DMS114 treated with DMSO at 0.1 percent for 48 hours (cell line): ENCODE data around the gene MYO1H.
"Not testable (repeated sequence)": the region's sequence is repeated elsewhere in the genome, so short reads cannot be mapped to it uniquely, and the experiment has no call there.

ENCODE experiments used
- DNase-seq: peaks from one replicate; lab custom pipeline; 2025; ENCODE audit not compliant: unreplicated experiment; lab: John Stamatoyannopoulos, UW

Gene MYO1H

GRCh38 chr12:109469517-109469916 is 121.8 kb downstream of the MYO1H start:
- DNase-seq = no peak

- DNase-seq = no peak
These were observed 125.3 kb downstream of the MYO1H start for GRCh38 chr12:109473006-109473405.

- not testable (repeated sequence) for DNase-seq
These were observed 126.0 kb downstream of the MYO1H start for GRCh38 chr12:109473526-109474270.

GRCh38 chr12:109475121-109475520 is 127.4 kb downstream of the MYO1H start:
- no peak for DNase-seq

GRCh38 chr12:109475993-109476806 is 128.5 kb downstream of the MYO1H start:
- no peak for DNase-seq

- no peak for DNase-seq
These were observed 129.1 kb downstream of the MYO1H start for GRCh38 chr12:109476807-109477184.

- peak; percentile 75 for DNase-seq
These were observed 129.7 kb downstream of the MYO1H start, which contains the start of the genes KCTD10 and UBE3B for GRCh38 chr12:109477185-109477962. Gene KCTD10 (minus strand): TSS chr12:109477300. CDS start chr12:109477262, 38 bp downstream. Gene UBE3B (plus strand): TSS chr12:109477634. CDS start chr12:109483552, 5,918 bp downstream.

- no peak for DNase-seq
These were observed 130.2 kb downstream of the MYO1H start for GRCh38 chr12:109477963-109478315.

- DNase-seq = no peak
These were observed 132.1 kb downstream of the MYO1H start for GRCh38 chr12:109479761-109480160.

- no peak for DNase-seq
These were observed 132.7 kb downstream of the MYO1H start for GRCh38 chr12:109480356-109480755.

- DNase-seq = no peak
These were observed 134.2 kb downstream of the MYO1H start for GRCh38 chr12:109481863-109482262.

- DNase-seq = no peak
These were observed 134.8 kb downstream of the MYO1H start for GRCh38 chr12:109482491-109482890.

- no peak for DNase-seq
These were observed 135.2 kb downstream of the MYO1H start for GRCh38 chr12:109482894-109483293.

GRCh38 chr12:109483346-109483745 is 135.6 kb downstream of the MYO1H start:
- no peak for DNase-seq

- DNase-seq = no peak
These were observed 137.5 kb downstream of the MYO1H start for GRCh38 chr12:109485201-109485600.

GRCh38 chr12:109487181-109488050 is 139.7 kb downstream of the MYO1H start:
- DNase-seq = no peak

GRCh38 chr12:109488051-109488665 is 140.5 kb downstream of the MYO1H start:
- DNase-seq = no peak

GRCh38 chr12:109489016-109489954 is 141.6 kb downstream of the MYO1H start:
- no peak for DNase-seq
